DMS153 (cell line): Measurements from ENCODE around the gene SYCE3.
A peak's percentile ranks its signal among the peaks of the same experiment; 100 is the strongest.

ENCODE experiments used
- DNase-seq: peaks from one replicate; lab custom pipeline; 2025; lab: John Stamatoyannopoulos, UW

The SYCE3 gene

GRCh38 chr22:50600538-50600937 is 37.8 kb upstream of the SYCE3 start, which contains the start of gene MAPK8IP2:
Gene MAPK8IP2, plus strand, starts transcription at chr22:50600793. Its CDS starts 26 bp downstream, at chr22:50600819.
- no peak for DNase-seq

GRCh38 chr22:50599816-50600455 is 37.2 kb upstream of the SYCE3 start:
- DNase-seq: no peak

GRCh38 chr22:50597097-50597496 is 34.4 kb upstream of the SYCE3 start:
- DNase-seq: no peak

- no peak for DNase-seq
Observed at GRCh38 chr22:50595189-50595588, 32.5 kb upstream of the SYCE3 start.

GRCh38 chr22:50587407-50587806 is 24.7 kb upstream of the SYCE3 start:
- DNase-seq: no peak

- DNase-seq: no peak
Observed at GRCh38 chr22:50586416-50586815, 23.7 kb upstream of the SYCE3 start.

GRCh38 chr22:50585781-50586180 is 23.1 kb upstream of the SYCE3 start:
- DNase-seq: no peak

- DNase-seq: no peak
Observed at GRCh38 chr22:50585238-50585637, 22.5 kb upstream of the SYCE3 start.

- no peak for DNase-seq
Observed at GRCh38 chr22:50584106-50585096, 21.7 kb upstream of the SYCE3 start.

GRCh38 chr22:50583294-50583861 is 20.7 kb upstream of the SYCE3 start:
- DNase-seq: no peak

- DNase-seq: peak; percentile 97
Observed at GRCh38 chr22:50582493-50583293, 20.0 kb upstream of the SYCE3 start, which contains the start of gene CHKB. Gene CHKB, minus strand, starts transcription at chr22:50582849. Its CDS starts 68 bp downstream, at chr22:50582781.

GRCh38 chr22:50581950-50582492 is 19.3 kb upstream of the SYCE3 start:
- no peak for DNase-seq

GRCh38 chr22:50581031-50581949 is 18.6 kb upstream of the SYCE3 start:
- DNase-seq: no peak

GRCh38 chr22:50579752-50580151 is 17.0 kb upstream of the SYCE3 start:
- DNase-seq: no peak

- DNase-seq: no peak
Observed at GRCh38 chr22:50578776-50579310, 16.1 kb upstream of the SYCE3 start.

- no peak for DNase-seq
Observed at GRCh38 chr22:50577987-50578775, 15.5 kb upstream of the SYCE3 start, which contains the start of gene CPT1B. Gene CPT1B, minus strand, starts transcription at chr22:50578427. Its CDS starts 512 bp downstream, at chr22:50577915.

GRCh38 chr22:50577697-50577986 is 14.9 kb upstream of the SYCE3 start:
- DNase-seq: no peak

- DNase-seq: no peak
Observed at GRCh38 chr22:50576806-50577696, 14.3 kb upstream of the SYCE3 start.
